Skeletal muscle cell (primary cell): ENCODE results near the gene XIRP1.

Experiments used
- DNase-seq: peaks from one replicate; pipeline ENCODE4 v3.0.0-alpha.2; 2010; ENCODE audit warnings: low read depth
- H3K4me3 ChIP-seq: 2 replicates; pipeline ENCODE4 v1.5.1; 2011; ENCODE audit warnings: low read depth, mild to moderate bottlenecking, control low read depth, low read length, moderate library complexity

The XIRP1 gene

GRCh38 chr3:39211332-39212130 lies 19.1 kb upstream of the XIRP1 start:
- H3K4me3 ChIP-seq, result no peak overlapping the region
- no peak for DNase-seq

GRCh38 chr3:39210078-39210477 lies 17.7 kb upstream of the XIRP1 start:
- no peak for DNase-seq
- H3K4me3 ChIP-seq, result no peak overlapping the region

- no peak for DNase-seq
- no peak overlapping the region for H3K4me3 ChIP-seq
Measured at GRCh38 chr3:39209329-39209970, 17.1 kb upstream of the XIRP1 start.

- no peak overlapping the region for H3K4me3 ChIP-seq
- DNase-seq, result no peak
Measured at GRCh38 chr3:39208463-39209055, 16.2 kb upstream of the XIRP1 start.

GRCh38 chr3:39207361-39208186 lies 15.2 kb upstream of the XIRP1 start:
- no peak overlapping the region for H3K4me3 ChIP-seq
- no peak for DNase-seq

- no peak for DNase-seq
- no peak overlapping the region for H3K4me3 ChIP-seq
Measured at GRCh38 chr3:39205919-39206516, 13.6 kb upstream of the XIRP1 start.

- H3K4me3 ChIP-seq, result no peak overlapping the region
- no peak for DNase-seq
Measured at GRCh38 chr3:39205131-39205530, 12.7 kb upstream of the XIRP1 start.

- no peak overlapping the region for H3K4me3 ChIP-seq
- no peak for DNase-seq
Measured at GRCh38 chr3:39203860-39204259, 11.5 kb upstream of the XIRP1 start.

GRCh38 chr3:39203402-39203801 lies 11.0 kb upstream of the XIRP1 start:
- no peak overlapping the region for H3K4me3 ChIP-seq
- DNase-seq, result no peak

GRCh38 chr3:39202094-39202493 lies 9.7 kb upstream of the XIRP1 start:
- DNase-seq, result no peak
- no peak overlapping the region for H3K4me3 ChIP-seq

GRCh38 chr3:39196671-39197356 lies 4.4 kb upstream of the XIRP1 start:
- no peak for DNase-seq
- H3K4me3 ChIP-seq, result no peak overlapping the region

- H3K4me3 ChIP-seq, result no peak overlapping the region
- DNase-seq, result no peak
Measured at GRCh38 chr3:39196034-39196433, 3.6 kb upstream of the XIRP1 start.

- DNase-seq, result no peak
Measured at GRCh38 chr3:39193391-39193790, 996 bp upstream of the XIRP1 start.

GRCh38 chr3:39191773-39192172 lies 622 bp downstream of the XIRP1 start:
- peak overlapping the region; percentile 12 for H3K4me3 ChIP-seq
- DNase-seq, result no peak

More at GRCh38 chr3:39193391-39193790, 996 bp upstream of the XIRP1 start:
- no peak overlapping the region for H3K4me3 ChIP-seq

GRCh38 chr3:39191111-39191510 lies 1.3 kb downstream of the XIRP1 start:
- DNase-seq, result no peak
- H3K4me3 ChIP-seq, result peak overlapping the region; percentile 4

- peak overlapping the region; percentile 4 for H3K4me3 ChIP-seq
- no peak for DNase-seq
Measured at GRCh38 chr3:39190281-39191025, 1.9 kb downstream of the XIRP1 start.

- DNase-seq, result no peak
Measured at GRCh38 chr3:39189959-39190269, 2.5 kb downstream of the XIRP1 start.

GRCh38 chr3:39189150-39189958 lies 3.0 kb downstream of the XIRP1 start:
- no peak overlapping the region for H3K4me3 ChIP-seq
- DNase-seq, result no peak

More at GRCh38 chr3:39189959-39190269, 2.5 kb downstream of the XIRP1 start:
- no peak overlapping the region for H3K4me3 ChIP-seq
